Motor neuron (in vitro differentiated cells): ENCODE data around the gene SARM1. TPM values are rescaled to one million over a fixed set of nuclear protein-coding genes. Genes with fewer than 3 reads are reported as not detected.
"Not testable (repeated sequence)": the region's sequence is repeated elsewhere in the genome, so short reads cannot be mapped to it uniquely, and the experiment has no call there.

Experiments used
- ATAC-seq, 8 experiments: fragments of 200-7000 bp; cut with Tn5 transposase; replicated peaks in 6 of 8; 2 replicates each; pipeline ENCODE4 v1.8.0; 2021; ENCODE audit warnings: mild to moderate bottlenecking in 8 of 8, moderate library complexity in 8 of 8
- H3K27ac ChIP-seq, 2 donors: fragments of 250-450 bp; sonication (Bioruptor Pico); 2 replicates each; pipeline ENCODE4 v1.9.0; 2021; ENCODE audit warnings: antibody characterized with exemption in 2 of 2, mild to moderate bottlenecking in 2 of 2, moderate library complexity in 1 of 2
- H3K4me1 ChIP-seq, 2 donors: fragments of 250-450 bp; sonication (Bioruptor Pico); replicated peaks in 1 of 2; 2 replicates each; pipeline ENCODE4 v1.6.1; 2021; ENCODE audit warnings: antibody characterized with exemption in 2 of 2, mild to moderate bottlenecking in 2 of 2, moderate library complexity in 1 of 2
- H3K4me3 ChIP-seq, 5 donors: fragments of 250-450 bp; sonication (Bioruptor Pico); 2 replicates each; pipeline ENCODE4 v1.9.0; 2021; ENCODE audit warnings: antibody characterized with exemption in 5 of 5, mild to moderate bottlenecking in 5 of 5, moderate library complexity in 4 of 5
- WGBS, 10 experiments: fragments of 450-650 bp; shearing (Covaris generic); methylation state at CpG; one replicate each; pipeline ENCODE4 v1.0.0; 2022; 5-methylcytosine and 5-hydroxymethylcytosine counted together
- in situ Hi-C, 9 experiments: fragments of 400-800 bp; cut with MboI; loops; one replicate each; pipeline ENCODE4 v1.15.0; 2021; ENCODE audit warnings: low sequenced_read_pairs in 9 of 9, low pct_unique_long_range_greater_than_20kb in 2 of 9; ENCODE audit not compliant: unreplicated experiment in 9 of 9
- total RNA-seq, 8 experiments: library from RNA; unstranded; fragments of 300-600 nt; gene quantifications; 2 replicates each; pipeline versions ENCODE4 v1.2.3 to v1.2.4, GENCODE V29; 2022

SARM1 gene
- total RNA-seq, 8 experiments from 2014 or later = 2.0 to 21.7 (median 10.1) TPM

DNA sequence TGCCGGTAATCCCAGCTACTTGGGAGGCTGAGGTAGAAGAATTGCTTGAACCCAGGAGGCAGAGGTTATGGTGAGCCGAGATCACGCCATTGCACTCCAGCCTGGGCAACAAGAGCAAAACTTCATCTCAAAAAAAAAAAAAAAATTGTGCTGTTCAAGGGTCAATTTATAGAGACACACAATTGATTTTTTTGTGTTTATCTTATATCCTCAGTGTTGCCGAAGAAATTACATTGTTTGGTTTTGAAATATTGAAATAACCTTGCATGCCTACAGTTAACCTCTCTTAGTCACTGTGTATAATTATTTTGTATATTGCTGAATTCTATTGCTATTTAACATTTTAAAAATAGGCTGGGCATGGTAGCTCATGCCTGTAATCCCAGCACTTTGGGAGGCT lies 56.5 kb downstream of the SARM1 start:
- in situ Hi-C loops, ATAC-seq, H3K4me1 ChIP-seq, H3K4me3 ChIP-seq, H3K27ac ChIP-seq: not testable (repeated sequence)
- 38 to 100% (median 86%) methylated on average over 1 to 3 of the region's 4 CpGs; no CpG with 5 or more reads in 1 of the 10 experiments for WGBS, 10 experiments

DNA sequence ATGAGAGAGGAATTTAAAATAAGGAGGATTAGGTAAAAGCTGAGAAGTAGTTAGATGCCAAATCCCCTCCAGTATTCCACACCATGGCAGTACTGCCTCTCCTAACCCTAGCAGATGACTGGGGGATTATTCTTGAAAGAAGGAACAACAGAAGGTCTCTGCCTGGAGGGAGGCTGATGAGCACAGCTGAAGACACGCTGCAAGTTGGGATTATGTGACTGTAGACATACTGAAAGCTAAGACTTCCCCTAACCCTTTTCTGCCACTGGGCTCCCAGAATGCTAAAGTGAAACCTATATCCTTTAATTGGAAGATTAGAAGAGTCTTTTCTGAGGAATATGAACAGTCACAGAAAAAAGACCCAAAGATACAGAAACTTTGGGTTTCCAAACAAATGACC lies 62.2 kb downstream of the SARM1 start:
- Histone ChIP-seq H3K27ac (no peak overlapping the region), H3K4me3 (no peak overlapping the region), H3K4me1 (no peaks in the 10 kb centered on the region)
- in situ Hi-C loops = no loop called here
- ATAC-seq = no peak
- 60 to 100% (median 75%) methylated on average over 1 of the region's 1 CpG; no CpG with 5 or more reads in 7 of the 10 experiments for WGBS, 10 experiments

DNA sequence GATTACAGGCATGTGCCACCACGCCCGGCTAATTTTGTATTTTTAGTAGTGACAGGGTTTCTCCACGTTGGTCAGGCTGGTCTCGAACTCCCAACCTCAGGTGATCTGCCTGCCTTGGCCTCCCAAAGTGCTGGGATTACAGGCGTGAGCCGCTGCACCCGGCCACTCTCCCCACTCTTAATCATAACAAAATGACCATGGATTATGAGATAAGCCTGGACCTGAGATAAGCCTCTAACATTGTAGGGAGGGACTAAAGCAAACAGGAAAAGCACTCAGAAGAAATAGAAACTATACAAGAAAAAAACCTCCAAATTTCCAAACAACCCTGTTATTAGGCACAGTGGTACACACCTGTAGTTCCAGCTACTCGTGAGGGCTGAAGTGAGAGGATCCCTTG lies 62.8 kb downstream of the SARM1 start:
- H3K4me1 ChIP-seq, in situ Hi-C loops, H3K4me3 ChIP-seq, ATAC-seq, H3K27ac ChIP-seq: not testable (repeated sequence)
- WGBS, 10 experiments = 0 to 83% (median 48%) methylated on average over 1 to 6 of the region's 8 CpGs; no CpG with 5 or more reads in 2 of the 10 experiments

DNA sequence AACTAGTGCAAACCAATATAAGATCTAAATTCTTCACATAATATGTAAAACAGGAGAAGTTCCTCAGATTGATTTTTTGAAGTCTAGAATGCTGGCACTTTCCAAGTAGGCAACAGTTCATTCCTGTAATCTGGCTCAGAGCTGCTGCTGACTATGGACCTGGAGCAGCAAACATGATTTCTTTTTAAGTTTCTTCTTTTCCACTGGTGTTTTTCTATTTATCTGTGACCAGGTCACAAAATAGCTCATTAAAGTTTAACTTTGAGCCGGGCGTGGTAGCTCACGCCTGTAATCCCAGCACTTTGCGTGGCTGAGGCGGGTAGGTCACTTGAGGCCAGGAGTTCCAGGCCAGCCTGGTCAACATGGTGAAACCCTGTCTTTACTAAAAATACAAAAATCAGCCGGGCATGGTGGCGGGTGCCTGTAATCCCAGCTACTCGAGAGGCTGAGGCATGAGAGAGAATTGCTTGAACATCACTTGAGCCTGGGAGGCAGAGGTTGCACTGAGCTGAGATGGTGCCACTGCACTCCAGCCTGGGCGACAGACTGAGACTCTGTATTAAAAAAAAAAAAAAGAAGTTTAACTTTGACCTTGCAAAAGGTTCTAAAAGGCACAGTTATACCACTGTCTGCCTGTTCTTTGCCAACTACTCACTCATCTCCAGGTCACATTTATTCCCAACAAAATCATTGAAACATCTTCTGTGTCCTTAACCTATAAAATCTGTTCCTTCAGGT lies 72.6 kb downstream of the SARM1 start:
- no peak overlapping the region for H3K4me3 ChIP-seq
- 9 to 96% (median 77%) methylated on average over 1 to 9 of the region's 9 CpGs; no CpG with 5 or more reads in 3 of the 10 experiments for WGBS, 10 experiments
- H3K27ac ChIP-seq = no peak overlapping the region
- H3K4me1 ChIP-seq = no peaks in the 10 kb centered on the region
- in situ Hi-C loops = no loop called here
- ATAC-seq = no peak

DNA sequence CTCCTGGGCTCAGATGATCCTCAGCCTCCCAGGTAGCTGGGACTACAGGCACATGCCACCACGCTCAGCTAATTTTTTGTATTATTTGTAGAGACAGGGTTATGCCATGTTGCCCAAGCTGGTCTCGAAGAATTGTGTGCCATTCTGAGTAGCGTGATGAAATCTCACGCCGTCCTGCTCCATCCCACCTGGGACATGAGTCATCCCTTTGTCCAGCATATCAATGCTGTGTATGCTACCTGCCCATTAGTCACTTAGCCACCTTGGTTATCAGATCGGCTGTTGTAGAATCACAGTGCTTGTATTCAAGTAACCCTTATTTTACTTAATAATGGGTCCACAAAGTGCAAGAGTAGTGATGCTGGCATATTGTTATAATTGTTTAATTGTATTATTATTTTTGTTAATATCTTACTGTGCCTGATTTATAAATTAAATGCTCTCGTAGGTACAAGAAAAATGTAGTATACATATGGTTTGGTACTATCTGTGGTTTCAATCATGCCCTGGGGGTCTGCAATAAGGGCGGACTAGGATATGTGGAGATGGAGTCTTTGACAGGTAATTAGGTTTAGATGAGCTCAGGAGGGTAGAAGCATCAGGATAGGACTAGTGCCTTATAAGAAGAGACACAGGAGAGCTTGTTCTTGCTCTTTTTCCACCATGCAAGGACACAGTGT lies 75.4 kb downstream of the SARM1 start:
- Histone ChIP-seq H3K4me1 (no peaks in the 10 kb centered on the region), H3K4me3 (no peak overlapping the region), H3K27ac (no peak overlapping the region)
- 22 to 91% (median 73%) methylated on average over 2 to 8 of the region's 8 CpGs; no CpG with 5 or more reads in 2 of the 10 experiments for WGBS, 10 experiments
- in situ Hi-C loops = no loop called here
- no peak for ATAC-seq

DNA sequence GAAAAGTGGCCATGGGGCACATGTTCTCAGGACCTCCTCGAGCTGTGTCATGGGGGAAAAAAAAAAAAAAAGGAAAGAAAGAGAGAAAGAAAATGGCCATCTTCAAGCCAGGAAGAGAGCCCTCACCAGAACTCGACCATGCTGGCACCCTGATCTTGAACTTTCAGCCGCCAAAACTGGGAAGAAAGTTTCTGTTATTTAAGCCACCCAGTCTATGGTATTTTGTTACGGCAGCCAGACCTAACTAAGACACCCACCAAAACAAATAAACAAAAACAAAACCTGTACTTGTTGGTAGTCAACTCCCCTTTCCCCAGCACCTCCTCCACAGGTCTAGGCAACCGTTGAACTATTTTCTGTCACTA lies 75.9 kb downstream of the SARM1 start:
- no peaks in the 10 kb centered on the region for H3K4me1 ChIP-seq
- in situ Hi-C loops = no loop called here
- no peak overlapping the region for H3K4me3 ChIP-seq
- ATAC-seq = no peak
- H3K27ac ChIP-seq = no peak overlapping the region
- 0 to 83% (median 54%) methylated on average over 1 to 5 of the region's 5 CpGs for WGBS, 10 experiments

DNA sequence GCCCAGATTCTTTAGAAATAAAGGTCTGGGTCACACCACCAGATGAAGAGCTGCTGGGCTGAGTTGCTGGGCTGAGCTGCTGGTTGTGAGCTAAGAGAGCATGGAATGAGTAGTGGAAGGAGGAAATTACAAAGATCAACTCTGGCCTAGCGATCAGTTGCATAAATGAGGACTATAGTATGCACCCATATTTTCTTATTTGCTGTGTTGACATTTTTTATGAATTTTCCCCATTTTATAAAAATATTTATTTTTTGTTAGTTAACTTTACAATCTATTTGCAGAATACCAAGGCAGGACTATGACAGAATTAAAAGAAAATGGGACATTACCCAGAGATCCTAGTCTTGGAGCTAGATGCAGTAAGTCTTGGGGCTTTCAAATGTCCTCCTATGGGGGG lies 78.4 kb downstream of the SARM1 start:
- Histone ChIP-seq H3K4me1 (no peaks in the 10 kb centered on the region), H3K27ac (no peak overlapping the region), H3K4me3 (no peak overlapping the region)
- no peak for ATAC-seq
- WGBS, 10 experiments = 86 to 100% (median 90%) methylated on average over 1 of the region's 1 CpG; no CpG with 5 or more reads in 2 of the 10 experiments
- in situ Hi-C loops = no loop called here

Other genes with a start within 250 kb of the SARM1 start
- 10 to 100 TPM; 17.5 to 93.4 (median 28.5) TPM for gene TMEM97, start 52.5 kb upstream of the SARM1 start, total RNA-seq
- gene IFT20, start 36.2 kb upstream of the SARM1 start, total RNA-seq = 100 to 1,000 TPM in 3 of 8 experiments, 10 to 100 TPM in 5; 30.7 to 106 (median 64.0) TPM
- 10 to 100 TPM; 20.8 to 69.2 (median 24.8) TPM for gene TNFAIP1, start 35.9 kb upstream of the SARM1 start, total RNA-seq
- gene POLDIP2, start 14.2 kb upstream of the SARM1 start, total RNA-seq = 10 to 100 TPM; 34.5 to 97.9 (median 63.9) TPM
- gene SEBOX, start 6.5 kb upstream of the SARM1 start, total RNA-seq = under 1 TPM in 2 of 8 experiments, not detected in 6; 0.52 to 0.66 TPM
- 10 to 100 TPM in 1 of 8 experiments, under 1 TPM in 7; 0.40 to 12.0 (median 0.74) TPM for gene VTN, start 1.4 kb upstream of the SARM1 start, total RNA-seq
- gene SLC46A1, start 34.5 kb downstream of the SARM1 start, total RNA-seq = 10 to 100 TPM in 5 of 8 experiments, 1 to 10 TPM in 3; 6.5 to 19.3 (median 11.0) TPM
- gene SLC13A2, start 102.0 kb downstream of the SARM1 start, total RNA-seq = under 1 TPM in 4 of 8 experiments, not detected in 4; 0.09 to 1.00 (median 0.40) TPM
- gene FOXN1, start 134.7 kb downstream of the SARM1 start, total RNA-seq = under 1 TPM in 5 of 8 experiments, not detected in 3; 0.08 to 0.73 (median 0.66) TPM
- 10 to 100 TPM; 12.6 to 77.8 (median 39.2) TPM for gene UNC119, start 180.9 kb downstream of the SARM1 start, total RNA-seq
- 10 to 100 TPM; 39.0 to 56.7 (median 49.2) TPM for gene PIGS, start 199.8 kb downstream of the SARM1 start, total RNA-seq
- 100 to 1,000 TPM in 1 of 8 experiments, 10 to 100 TPM in 7; 15.3 to 104 (median 33.1) TPM for gene ALDOC, start 205.2 kb downstream of the SARM1 start, total RNA-seq
- 10 to 100 TPM in 4 of 8 experiments, 1 to 10 TPM in 4; 2.3 to 65.8 (median 9.8) TPM for gene SPAG5, start 227.3 kb downstream of the SARM1 start, total RNA-seq
- gene RSKR, start 242.5 kb downstream of the SARM1 start, total RNA-seq = 10 to 100 TPM in 6 of 8 experiments, 1 to 10 TPM in 2; 4.0 to 34.1 (median 15.6) TPM